Neural progenitor cell (in vitro differentiated cells): ENCODE data around the gene TMCC1. TPM values are rescaled to one million over a fixed set of nuclear protein-coding genes. Genes with fewer than 3 reads are reported as not detected.
"Not testable (repeated sequence)": the region's sequence is repeated elsewhere in the genome, so short reads cannot be mapped to it uniquely, and the experiment has no call there.

Experiments
- DNase-seq: peaks from one replicate; pipeline ENCODE4 v3.0.0-alpha.2; 2016; ENCODE audit warnings: low spot score
- H2AFZ ChIP-seq: fragments of 200-600 bp; sonication (generic); replicated peaks from 2 replicates; pipeline ENCODE4 v1.6.1; 2016; ENCODE audit warnings: antibody characterized with exemption
- H3F3A ChIP-seq: fragments of 200-600 bp; sonication (generic); 2 replicates; pipeline ENCODE4 v1.6.1; 2016; ENCODE audit warnings: antibody characterized with exemption, low read depth
- H3K27ac ChIP-seq: fragments of 200-600 bp; sonication (generic); 2 replicates; pipeline ENCODE4 v1.5.1; 2016; ENCODE audit warnings: mild to moderate bottlenecking
- H3K27me3 ChIP-seq: fragments of 200-600 bp; sonication (generic); 2 replicates; pipeline ENCODE4 v1.6.1; 2016; ENCODE audit warnings: mild to moderate bottlenecking, moderate library complexity
- H3K36me3 ChIP-seq: fragments of 200-600 bp; sonication (generic); 2 replicates; pipeline ENCODE4 v1.5.1; 2016
- H3K4me1 ChIP-seq: fragments of 200-600 bp; sonication (generic); 2 replicates; pipeline ENCODE4 v1.6.1; 2016; ENCODE audit warnings: mixed run types
- H3K4me2 ChIP-seq: fragments of 200-600 bp; sonication (generic); 2 replicates; pipeline ENCODE4 v1.6.1; 2016
- H3K4me3 ChIP-seq: fragments of 200-600 bp; sonication (generic); 2 replicates; pipeline ENCODE4 v1.5.1; 2016
- H3K79me2 ChIP-seq: fragments of 200-600 bp; sonication (generic); 2 replicates; pipeline ENCODE4 v1.6.1; 2016; ENCODE audit warnings: low read depth
- H3K9ac ChIP-seq: fragments of 200-600 bp; sonication (generic); 2 replicates; pipeline ENCODE4 v1.6.1; 2016
- H3K9me3 ChIP-seq: fragments of 200-600 bp; sonication (generic); 2 replicates; pipeline ENCODE4 v1.5.1; 2016; ENCODE audit warnings: low read depth
- H4K20me1 ChIP-seq: fragments of 200-600 bp; sonication (generic); 2 replicates; pipeline ENCODE4 v1.6.1; 2016; ENCODE audit warnings: low read depth
- H3K27ac Mint-ChIP-seq: 3 replicates; pipeline ENCODE4 v1.8.0; 2021; ENCODE audit warnings: mixed read lengths
- H3K27me3 Mint-ChIP-seq: 2 replicates; pipeline ENCODE4 v1.8.0; 2022; ENCODE audit warnings: low read depth, mild to moderate bottlenecking, inconsistent platforms, moderate library complexity, mixed read lengths; ENCODE audit not compliant: insufficient read depth
- H3K36me3 Mint-ChIP-seq: 3 replicates; pipeline ENCODE4 v1.8.0; 2021; ENCODE audit warnings: mixed read lengths
- H3K4me1 Mint-ChIP-seq: 3 replicates; pipeline ENCODE4 v1.8.0; 2021; ENCODE audit warnings: mixed read lengths
- H3K4me3 Mint-ChIP-seq: 3 replicates; pipeline ENCODE4 v1.8.0; 2021; ENCODE audit warnings: mild to moderate bottlenecking, moderate library complexity, mixed read lengths
- H3K9me3 Mint-ChIP-seq: 3 replicates; pipeline ENCODE4 v1.8.0; 2020; ENCODE audit warnings: mixed read lengths
- EZH2 ChIP-seq: fragments of 200-600 bp; sonication (generic); IDR thresholded peaks from 2 replicates; pipeline ENCODE4 v1.6.1; 2017; ENCODE audit warnings: antibody characterized with exemption, mild to moderate bottlenecking, moderate library complexity
- EZH2phosphoT487 ChIP-seq: fragments of 200-600 bp; sonication (generic); IDR thresholded peaks from 2 replicates; pipeline ENCODE4 v1.6.1; 2017; ENCODE audit warnings: antibody characterized with exemption
- total RNA-seq: library from RNA; depleted of rRNA; stranded (reverse); fragments of >200 nt; gene quantifications from 2 replicates; pipeline ENCODE4 v1.2.3, GENCODE V29; 2015; ENCODE audit warnings: low replicate concordance
- TF ChIP-seq, protein P1 (sequence below): fragments of 200-600 bp; sonication (generic); IDR thresholded peaks from 2 replicates; pipeline ENCODE4 v1.5.1; 2017; ENCODE audit warnings: antibody characterized with exemption, mild to moderate bottlenecking

Gene TMCC1
- total RNA-seq, 1 donor from 2014 or later, result 29.8 TPM

DNA sequence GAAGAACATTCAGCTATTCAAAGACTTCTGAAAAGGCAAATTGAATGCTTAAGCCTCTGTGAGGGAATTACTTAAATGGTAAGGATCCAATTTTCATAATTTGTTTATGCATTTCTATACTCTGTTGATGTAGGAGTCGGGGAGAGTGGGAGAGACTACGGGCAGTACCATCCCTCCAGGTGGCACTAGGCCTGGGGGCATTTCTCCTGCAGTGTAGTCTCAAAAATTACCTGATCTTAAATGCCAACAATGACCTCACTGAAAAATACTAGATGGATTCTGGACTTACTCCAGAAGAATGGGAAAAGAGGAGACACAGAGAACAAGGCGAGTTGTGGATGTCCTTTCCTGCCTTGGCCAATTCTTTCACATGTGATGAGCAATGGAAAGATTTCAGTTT lies 209.2 kb downstream of the TMCC1 start:
- H3K79me2 ChIP-seq, result peaks cover 89% of the 10 kb centered on the region
- peaks cover 6% of the 10 kb centered on the region for H3K9me3 Mint-ChIP-seq
- no peak overlapping the region for H3K27ac Mint-ChIP-seq
- TF ChIP-seq, protein P1, sequence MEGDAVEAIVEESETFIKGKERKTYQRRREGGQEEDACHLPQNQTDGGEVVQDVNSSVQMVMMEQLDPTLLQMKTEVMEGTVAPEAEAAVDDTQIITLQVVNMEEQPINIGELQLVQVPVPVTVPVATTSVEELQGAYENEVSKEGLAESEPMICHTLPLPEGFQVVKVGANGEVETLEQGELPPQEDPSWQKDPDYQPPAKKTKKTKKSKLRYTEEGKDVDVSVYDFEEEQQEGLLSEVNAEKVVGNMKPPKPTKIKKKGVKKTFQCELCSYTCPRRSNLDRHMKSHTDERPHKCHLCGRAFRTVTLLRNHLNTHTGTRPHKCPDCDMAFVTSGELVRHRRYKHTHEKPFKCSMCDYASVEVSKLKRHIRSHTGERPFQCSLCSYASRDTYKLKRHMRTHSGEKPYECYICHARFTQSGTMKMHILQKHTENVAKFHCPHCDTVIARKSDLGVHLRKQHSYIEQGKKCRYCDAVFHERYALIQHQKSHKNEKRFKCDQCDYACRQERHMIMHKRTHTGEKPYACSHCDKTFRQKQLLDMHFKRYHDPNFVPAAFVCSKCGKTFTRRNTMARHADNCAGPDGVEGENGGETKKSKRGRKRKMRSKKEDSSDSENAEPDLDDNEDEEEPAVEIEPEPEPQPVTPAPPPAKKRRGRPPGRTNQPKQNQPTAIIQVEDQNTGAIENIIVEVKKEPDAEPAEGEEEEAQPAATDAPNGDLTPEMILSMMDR, result no peak
- TF ChIP-seq EZH2phosphoT487 (no peak), EZH2 (no peak)
- H3K4me1 Mint-ChIP-seq, result peaks cover 32% of the 10 kb centered on the region
- H3F3A ChIP-seq, result peaks cover 27% of the 10 kb centered on the region
- H3K36me3 Mint-ChIP-seq, result peaks cover 6% of the 10 kb centered on the region
- no peak overlapping the region for H3K4me3 ChIP-seq
- H4K20me1 ChIP-seq, result no peaks in the 10 kb centered on the region
- H3K4me1 ChIP-seq, result peaks cover 50% of the 10 kb centered on the region
- H3K27me3 ChIP-seq, result no peaks in the 10 kb centered on the region
- no peak overlapping the region for H3K27ac ChIP-seq
- H3K36me3 ChIP-seq, result no peaks in the 10 kb centered on the region
- H3K4me3 Mint-ChIP-seq, result no peak overlapping the region
- no peaks in the 10 kb centered on the region for H3K27me3 Mint-ChIP-seq
- H3K9ac ChIP-seq, result no peak overlapping the region
- DNase-seq, result no peak
- peak overlapping the region; percentile 21 for H3K4me2 ChIP-seq
- no peaks in the 10 kb centered on the region for H3K9me3 ChIP-seq
- no peak overlapping the region for H2AFZ ChIP-seq

DNA sequence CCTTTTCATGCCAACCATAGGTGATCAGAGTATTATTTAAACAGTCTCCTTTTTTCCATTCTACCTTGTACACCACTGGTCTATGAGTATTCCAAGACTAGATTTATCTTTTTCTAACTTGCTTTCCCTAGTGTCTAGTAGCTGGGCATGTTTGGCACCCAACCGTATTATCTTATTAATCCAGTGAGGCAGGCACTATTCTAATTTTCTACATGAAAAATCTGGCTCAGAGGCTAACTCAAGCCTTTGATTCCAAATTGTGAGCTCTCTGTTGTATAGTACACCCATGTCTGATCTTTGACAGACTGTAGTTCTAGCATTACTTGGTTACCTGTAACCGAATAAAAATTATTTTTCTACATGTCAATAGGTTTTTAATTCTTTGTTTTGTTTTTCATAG lies 210.3 kb downstream of the TMCC1 start:
- Histone ChIP-seq H3K27me3 (no peaks in the 10 kb centered on the region), H2AFZ (no peak overlapping the region), H3K4me2 (no peak overlapping the region), H3K4me1 (peaks cover 44% of the 10 kb centered on the region), H3K79me2 (peaks cover 100% of the 10 kb centered on the region), H3K36me3 (no peaks in the 10 kb centered on the region), H4K20me1 (no peaks in the 10 kb centered on the region), H3F3A (peaks cover 17% of the 10 kb centered on the region), H3K27ac (no peak overlapping the region), H3K4me3 (no peak overlapping the region), H3K9me3 (no peaks in the 10 kb centered on the region), H3K9ac (no peak overlapping the region)
- Mint-ChIP-seq H3K27ac (no peak overlapping the region), H3K9me3 (peaks cover 6% of the 10 kb centered on the region), H3K27me3 (no peaks in the 10 kb centered on the region), H3K36me3 (peaks cover 6% of the 10 kb centered on the region), H3K4me3 (no peak overlapping the region), H3K4me1 (peaks cover 21% of the 10 kb centered on the region)
- DNase-seq, result no peak
- TF ChIP-seq, protein P1, result no peak
- TF ChIP-seq EZH2 (no peak), EZH2phosphoT487 (no peak)

DNA sequence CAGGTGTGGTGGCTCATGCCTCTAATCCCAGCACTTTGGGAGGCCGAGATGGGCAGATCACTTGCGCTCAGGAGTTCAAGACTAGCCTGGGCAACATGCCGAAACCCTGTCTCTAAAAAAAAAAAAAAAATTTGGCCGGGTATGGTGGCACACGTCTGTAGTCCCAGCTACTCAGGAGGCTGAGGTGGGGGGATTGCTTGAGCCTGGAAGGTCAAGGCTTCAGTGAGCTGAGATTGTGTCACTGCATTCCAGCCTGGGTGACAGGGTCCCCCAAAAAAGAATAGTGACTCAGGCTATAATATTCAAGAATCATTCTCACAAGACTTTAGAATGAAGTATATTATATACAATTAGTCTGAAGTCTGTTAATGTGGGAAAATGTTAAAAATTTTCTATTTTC lies 216.5 kb downstream of the TMCC1 start:
- Mint-ChIP-seq H3K4me1 (peaks cover 19% of the 10 kb centered on the region), H3K36me3 (peaks cover 2% of the 10 kb centered on the region)

DNA sequence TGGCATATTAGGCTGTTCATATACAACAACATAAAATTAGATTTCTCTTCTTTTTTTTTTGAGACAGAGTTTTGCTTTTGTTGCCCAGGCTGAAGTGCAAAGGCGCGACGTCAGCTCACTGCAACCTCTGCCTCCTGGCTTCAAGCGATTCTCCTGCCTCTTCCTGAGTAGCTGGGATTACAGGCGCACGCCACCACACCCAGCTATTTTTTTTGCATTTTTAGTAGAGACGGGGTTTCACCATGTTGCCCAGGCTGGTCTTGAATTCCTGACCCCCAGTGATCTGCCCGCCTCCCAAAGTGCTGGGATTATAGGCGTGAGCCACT lies 218.8 kb downstream of the TMCC1 start:
- H3K4me3 Mint-ChIP-seq, H3K9me3 ChIP-seq, H3K9ac ChIP-seq, H3K27me3 ChIP-seq, H3K27ac Mint-ChIP-seq, H3K4me2 ChIP-seq, H3K27me3 Mint-ChIP-seq, H3K4me3 ChIP-seq, H3K36me3 ChIP-seq, H2AFZ ChIP-seq, H3K9me3 Mint-ChIP-seq, DNase-seq: not testable (repeated sequence)
- peaks cover 96% of the 10 kb centered on the region for H3K79me2 ChIP-seq
- H3K27ac ChIP-seq, result peak overlapping the region; percentile 69
- H3K4me1 Mint-ChIP-seq, result peaks cover 19% of the 10 kb centered on the region
- peaks cover 22% of the 10 kb centered on the region for H3K4me1 ChIP-seq
- peaks cover 14% of the 10 kb centered on the region for H3F3A ChIP-seq
- H3K36me3 Mint-ChIP-seq, result peaks cover 14% of the 10 kb centered on the region
- H4K20me1 ChIP-seq, result peaks cover 16% of the 10 kb centered on the region

More for the DNA sequence above, 216.5 kb downstream of the TMCC1 start:
- no peaks in the 10 kb centered on the region for H3K9me3 Mint-ChIP-seq
- peaks cover 14% of the 10 kb centered on the region for H3F3A ChIP-seq
- no peak for DNase-seq
- H3K36me3 ChIP-seq, result no peaks in the 10 kb centered on the region
- TF ChIP-seq EZH2 (no peak), EZH2phosphoT487 (no peak)
- TF ChIP-seq, protein P1, result no peak
- H2AFZ ChIP-seq, result no peak overlapping the region
- no peaks in the 10 kb centered on the region for H3K9me3 ChIP-seq
- no peaks in the 10 kb centered on the region for H3K27me3 ChIP-seq
- no peak overlapping the region for H3K4me3 Mint-ChIP-seq
- H3K27ac Mint-ChIP-seq, result no peak overlapping the region
- H3K79me2 ChIP-seq, result peaks cover 98% of the 10 kb centered on the region
- H4K20me1 ChIP-seq, result peaks cover 13% of the 10 kb centered on the region
- H3K27me3 Mint-ChIP-seq, result no peaks in the 10 kb centered on the region
- H3K9ac ChIP-seq, result no peak overlapping the region
- no peak overlapping the region for H3K4me2 ChIP-seq
- peak overlapping the region; percentile 38 for H3K27ac ChIP-seq
- peaks cover 22% of the 10 kb centered on the region for H3K4me1 ChIP-seq
- H3K4me3 ChIP-seq, result no peak overlapping the region
